Measurements from ENCODE around the gene ZMIZ1. TPM values are rescaled to one million over a fixed set of nuclear protein-coding genes. Genes with fewer than 3 reads are reported as not detected.
"Not testable (repeated sequence)": the region's sequence is repeated elsewhere in the genome, so short reads cannot be mapped to it uniquely, and the experiment has no call there.

The ZMIZ1 gene
- total RNA-seq, 1 experiment from 2014 or later = 15.4 TPM

- no peak for DNase-seq (ENCODE audit: low read depth)
Observed at GRCh38 chr10:79260811-79261740, 192.3 kb downstream of the ZMIZ1 start.

GRCh38 chr10:79262131-79262530 is 193.4 kb downstream of the ZMIZ1 start:
- no peak for DNase-seq (ENCODE audit: low read depth)

GRCh38 chr10:79262959-79263746 is 194.4 kb downstream of the ZMIZ1 start:
- DNase-seq (ENCODE audit: low read depth) = no peak

GRCh38 chr10:79263939-79264338 is 195.2 kb downstream of the ZMIZ1 start:
- no peak for DNase-seq (ENCODE audit: low read depth)

- DNase-seq (ENCODE audit: low read depth) = peak; percentile 40
Observed at GRCh38 chr10:79264942-79265341, 196.2 kb downstream of the ZMIZ1 start.

GRCh38 chr10:79266084-79266483 is 197.3 kb downstream of the ZMIZ1 start:
- DNase-seq (ENCODE audit: low read depth) = peak; percentile 37

GRCh38 chr10:79266543-79267312 is 198.0 kb downstream of the ZMIZ1 start:
- DNase-seq (ENCODE audit: low read depth) = peak; percentile 94

GRCh38 chr10:79267499-79267898 is 198.7 kb downstream of the ZMIZ1 start:
- no peak for DNase-seq (ENCODE audit: low read depth)

GRCh38 chr10:79268161-79268601 is 199.4 kb downstream of the ZMIZ1 start:
- DNase-seq (ENCODE audit: low read depth) = peak; percentile 73

- DNase-seq (ENCODE audit: low read depth) = peak; percentile 35
Observed at GRCh38 chr10:79268742-79269141, 200.0 kb downstream of the ZMIZ1 start.

GRCh38 chr10:79269443-79269842 is 200.7 kb downstream of the ZMIZ1 start:
- DNase-seq (ENCODE audit: low read depth) = no peak

- DNase-seq (ENCODE audit: low read depth) = no peak
Observed at GRCh38 chr10:79269969-79270368, 201.2 kb downstream of the ZMIZ1 start.

GRCh38 chr10:79270466-79271246 is 201.9 kb downstream of the ZMIZ1 start:
- no peak for DNase-seq (ENCODE audit: low read depth)

- no peak for DNase-seq (ENCODE audit: low read depth)
Observed at GRCh38 chr10:79272353-79272752, 203.6 kb downstream of the ZMIZ1 start.

- DNase-seq (ENCODE audit: low read depth) = peak; percentile 13
Observed at GRCh38 chr10:79273604-79274003, 204.8 kb downstream of the ZMIZ1 start.

- peak; percentile 81 for DNase-seq (ENCODE audit: low read depth)
Observed at GRCh38 chr10:79274279-79275104, 205.7 kb downstream of the ZMIZ1 start.

- no peak for DNase-seq (ENCODE audit: low read depth)
Observed at GRCh38 chr10:79275105-79275430, 206.3 kb downstream of the ZMIZ1 start.

GRCh38 chr10:79275431-79275851 is 206.7 kb downstream of the ZMIZ1 start:
- peak; percentile 89 for DNase-seq (ENCODE audit: low read depth)

GRCh38 chr10:79277579-79278269 is 209.0 kb downstream of the ZMIZ1 start:
- no peak for DNase-seq (ENCODE audit: low read depth)

GRCh38 chr10:79279047-79279446 is 210.3 kb downstream of the ZMIZ1 start:
- DNase-seq (ENCODE audit: low read depth) = not testable (repeated sequence)

Measured in RPMI7951 (cell line).